Prostate gland (tissue), 2 donors: ENCODE data around the gene MEX3D.

Experiments
- CTCF ChIP-seq, 4 experiments: fragments of 200-600 bp in 2 of 4; fragments of 450-650 bp in 2 of 4; sonication (generic) in 2 of 4; IDR thresholded peaks; 1 replicate in 3 of 4; 2 replicates in 1 of 4; pipeline ENCODE4 v1.5.1; 2016 to 2019; ENCODE audit warnings: antibody characterized with exemption in 4 of 4, mild to moderate bottlenecking in 2 of 4, moderate library complexity in 2 of 4
- POLR2A ChIP-seq: fragments of 450-650 bp; IDR thresholded peaks from one replicate; pipeline ENCODE4 v1.6.1; 2016; ENCODE audit warnings: antibody characterized with exemption, mild to moderate bottlenecking

GRCh38 chr19:1509602-1510441 is 58.3 kb downstream of the MEX3D start:
- TF ChIP-seq CTCF (IDR thresholded peaks at IDR 0.05) (no peak), POLR2A (no peak)
